ENCODE data around the gene UMAD1.

UMAD1 gene

DNA sequence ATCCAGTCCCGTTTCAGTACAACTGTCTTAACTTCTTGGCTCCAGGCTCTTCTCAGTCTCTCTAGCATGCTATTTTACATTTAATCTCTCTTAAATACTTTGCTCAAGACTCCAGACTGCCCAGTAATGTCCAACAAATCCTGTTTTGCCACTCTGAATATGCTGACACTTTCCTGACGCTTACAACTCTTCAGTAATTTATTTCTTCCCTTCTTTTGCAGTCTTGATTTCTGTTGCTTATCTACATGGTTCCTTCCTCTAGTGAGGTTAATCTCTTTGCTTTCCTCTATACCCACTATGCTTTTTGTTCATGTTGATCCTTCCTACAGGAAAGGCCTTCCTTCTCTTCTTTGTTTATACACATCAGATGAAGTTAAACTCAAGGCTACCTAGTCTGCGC is 23.7 kb downstream of the UMAD1 start:
- H3K36me3 ChIP-seq (replicated peaks; ENCODE audit: insufficient read depth, low read length): no peaks in the 10 kb centered on the region
- H3K79me2 ChIP-seq (ENCODE audit: low read length): no peaks in the 10 kb centered on the region
- no peak overlapping the region for H3K4me3 ChIP-seq (ENCODE audit: low read length)
- H3K9ac ChIP-seq (ENCODE audit: low read length): no peak overlapping the region
- H3K4me1 ChIP-seq (ENCODE audit: low read length): no peaks in the 10 kb centered on the region
- no peak overlapping the region for H3K27ac ChIP-seq (ENCODE audit: low read length)
- no peaks in the 10 kb centered on the region for H3K9me2 ChIP-seq (replicated peaks; ENCODE audit: insufficient read depth, low read length)
- H3K4me2 ChIP-seq (ENCODE audit: low read depth, low read length): no peak overlapping the region
- no peaks in the 10 kb centered on the region for H3K9me3 ChIP-seq (replicated peaks; ENCODE audit: insufficient read depth, low read length)
- H2AFZ ChIP-seq (ENCODE audit: low read length): no peak overlapping the region
- no peaks in the 10 kb centered on the region for H4K20me1 ChIP-seq (ENCODE audit: insufficient read depth, low read length)
- no peaks in the 10 kb centered on the region for H3F3A ChIP-seq (ENCODE audit: insufficient read depth, low read length)
- H3K27me3 ChIP-seq (replicated peaks; ENCODE audit: insufficient read depth, low read length): no peaks in the 10 kb centered on the region
- DNase-seq: no peak
- TF ChIP-seq EZH2phosphoT487 (IDR thresholded peaks at IDR 0.05; ENCODE audit: low read length): no peak
- TF ChIP-seq, protein P1, sequence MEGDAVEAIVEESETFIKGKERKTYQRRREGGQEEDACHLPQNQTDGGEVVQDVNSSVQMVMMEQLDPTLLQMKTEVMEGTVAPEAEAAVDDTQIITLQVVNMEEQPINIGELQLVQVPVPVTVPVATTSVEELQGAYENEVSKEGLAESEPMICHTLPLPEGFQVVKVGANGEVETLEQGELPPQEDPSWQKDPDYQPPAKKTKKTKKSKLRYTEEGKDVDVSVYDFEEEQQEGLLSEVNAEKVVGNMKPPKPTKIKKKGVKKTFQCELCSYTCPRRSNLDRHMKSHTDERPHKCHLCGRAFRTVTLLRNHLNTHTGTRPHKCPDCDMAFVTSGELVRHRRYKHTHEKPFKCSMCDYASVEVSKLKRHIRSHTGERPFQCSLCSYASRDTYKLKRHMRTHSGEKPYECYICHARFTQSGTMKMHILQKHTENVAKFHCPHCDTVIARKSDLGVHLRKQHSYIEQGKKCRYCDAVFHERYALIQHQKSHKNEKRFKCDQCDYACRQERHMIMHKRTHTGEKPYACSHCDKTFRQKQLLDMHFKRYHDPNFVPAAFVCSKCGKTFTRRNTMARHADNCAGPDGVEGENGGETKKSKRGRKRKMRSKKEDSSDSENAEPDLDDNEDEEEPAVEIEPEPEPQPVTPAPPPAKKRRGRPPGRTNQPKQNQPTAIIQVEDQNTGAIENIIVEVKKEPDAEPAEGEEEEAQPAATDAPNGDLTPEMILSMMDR (IDR thresholded peaks at IDR 0.05; ENCODE audit: low read length): no peak
- no peak for TF ChIP-seq EZH2 (optimal IDR thresholded peaks at IDR 0.05; ENCODE audit: low read depth, low read length)

DNA sequence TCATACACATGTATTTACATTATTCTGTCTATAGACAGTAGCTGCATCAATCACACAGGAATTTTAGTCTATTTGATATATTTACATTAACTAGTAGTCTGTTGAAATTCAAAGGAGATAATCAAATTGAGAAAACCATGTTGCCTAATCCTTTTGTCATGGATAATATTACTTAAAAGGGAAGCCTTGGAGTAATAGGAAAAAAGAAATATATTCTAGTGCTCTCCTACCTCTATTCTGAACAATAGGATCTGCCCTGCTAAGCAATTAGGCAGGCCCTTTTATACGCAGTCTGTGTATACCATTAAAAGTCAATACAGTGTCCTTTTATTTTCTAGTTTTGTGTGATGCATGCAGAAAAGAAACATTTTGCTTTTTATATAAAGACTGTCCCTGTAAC is 24.5 kb downstream of the UMAD1 start:
- H3K36me3 ChIP-seq (replicated peaks; ENCODE audit: insufficient read depth, low read length): no peaks in the 10 kb centered on the region
- H3K9me2 ChIP-seq (replicated peaks; ENCODE audit: insufficient read depth, low read length): no peaks in the 10 kb centered on the region
- no peaks in the 10 kb centered on the region for H3K9me3 ChIP-seq (replicated peaks; ENCODE audit: insufficient read depth, low read length)
- no peak for DNase-seq
- no peak overlapping the region for H3K9ac ChIP-seq (ENCODE audit: low read length)
- no peaks in the 10 kb centered on the region for H4K20me1 ChIP-seq (ENCODE audit: insufficient read depth, low read length)
- no peaks in the 10 kb centered on the region for H3K79me2 ChIP-seq (ENCODE audit: low read length)
- H3K4me3 ChIP-seq (ENCODE audit: low read length): no peak overlapping the region
- H2AFZ ChIP-seq (ENCODE audit: low read length): no peak overlapping the region
- H3K27me3 ChIP-seq (replicated peaks; ENCODE audit: insufficient read depth, low read length): no peaks in the 10 kb centered on the region
- no peaks in the 10 kb centered on the region for H3F3A ChIP-seq (ENCODE audit: insufficient read depth, low read length)
- H3K27ac ChIP-seq (ENCODE audit: low read length): no peak overlapping the region
- no peaks in the 10 kb centered on the region for H3K4me1 ChIP-seq (ENCODE audit: low read length)
- TF ChIP-seq, protein P1 (IDR thresholded peaks at IDR 0.05; ENCODE audit: low read length): no peak
- TF ChIP-seq EZH2 (optimal IDR thresholded peaks at IDR 0.05; ENCODE audit: low read depth, low read length) (no peak), EZH2phosphoT487 (IDR thresholded peaks at IDR 0.05; ENCODE audit: low read length) (no peak)
- H3K4me2 ChIP-seq (ENCODE audit: low read depth, low read length): no peak overlapping the region

DNA sequence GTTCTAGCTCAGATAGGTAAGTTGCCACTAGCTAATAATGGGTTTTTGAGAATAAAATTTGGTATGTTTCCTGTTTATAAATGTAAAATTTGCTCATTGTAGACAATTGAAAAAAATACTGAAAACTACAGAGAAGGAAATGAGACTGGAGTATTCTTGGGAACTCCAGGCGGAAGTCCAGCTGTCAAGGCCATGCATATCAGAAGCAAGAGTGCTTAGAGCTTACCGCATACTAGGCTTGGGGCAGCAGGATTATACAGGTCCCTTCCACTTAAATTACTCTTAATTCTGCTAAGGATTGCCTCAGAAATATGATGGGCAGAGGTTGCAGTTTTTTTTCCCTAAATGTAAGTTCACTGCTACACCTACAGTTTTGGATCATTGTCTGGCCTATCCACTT is 26.6 kb downstream of the UMAD1 start:
- Histone ChIP-seq H3K9ac (ENCODE audit: low read length) (no peak overlapping the region), H3K36me3 (replicated peaks; ENCODE audit: insufficient read depth, low read length) (no peaks in the 10 kb centered on the region), H4K20me1 (ENCODE audit: insufficient read depth, low read length) (no peaks in the 10 kb centered on the region), H3K9me2 (replicated peaks; ENCODE audit: insufficient read depth, low read length) (no peaks in the 10 kb centered on the region), H3K79me2 (ENCODE audit: low read length) (no peaks in the 10 kb centered on the region), H3K4me1 (ENCODE audit: low read length) (peaks cover 11% of the 10 kb centered on the region), H2AFZ (ENCODE audit: low read length) (no peak overlapping the region), H3F3A (ENCODE audit: insufficient read depth, low read length) (peaks cover 8% of the 10 kb centered on the region; the same call in 1 of the 2 replicates), H3K27ac (ENCODE audit: low read length) (no peak overlapping the region), H3K9me3 (replicated peaks; ENCODE audit: insufficient read depth, low read length) (no peaks in the 10 kb centered on the region), H3K4me3 (ENCODE audit: low read length) (no peak overlapping the region), H3K27me3 (replicated peaks; ENCODE audit: insufficient read depth, low read length) (no peaks in the 10 kb centered on the region), H3K4me2 (ENCODE audit: low read depth, low read length) (no peak overlapping the region)
- no peak for DNase-seq
- TF ChIP-seq EZH2phosphoT487 (IDR thresholded peaks at IDR 0.05; ENCODE audit: low read length) (no peak), EZH2 (optimal IDR thresholded peaks at IDR 0.05; ENCODE audit: low read depth, low read length) (no peak)
- TF ChIP-seq, protein P1 (IDR thresholded peaks at IDR 0.05; ENCODE audit: low read length): no peak

Data from MM.1S (cell line).